ENCODE data around the gene TF. TPM values are rescaled to one million over a fixed set of nuclear protein-coding genes. Genes with fewer than 3 reads are reported as not detected.

The TF gene
- polyA plus RNA-seq, 1 experiment: 0.15 TPM

- TF ChIP-seq CTCF (IDR thresholded peaks at IDR 0.05; ENCODE audit: low read depth, low read length): no peak
These were observed 35.2 kb upstream of the TF start for GRCh38 chr3:133711013-133711412.

GRCh38 chr3:133712017-133712416, 34.2 kb upstream of the TF start:
- no peak overlapping the region for H3K27ac ChIP-seq (ENCODE audit: low read depth, low read length)
- CTCF ChIA-PET: no interaction called here
- POLR2A ChIA-PET: no interaction called here
- DNase-seq (ENCODE audit: low read depth, low spot score): no peak
- no peak for TF ChIP-seq CTCF (IDR thresholded peaks at IDR 0.05; ENCODE audit: low read depth, low read length)
- peaks cover 12% of the 10 kb centered on the region for H3K27me3 ChIP-seq (ENCODE audit: control insufficient read depth, insufficient read depth, low read length)
- no peak overlapping the region for H3K4me3 ChIP-seq (ENCODE audit: low read depth, low read length)
- no peaks in the 10 kb centered on the region for H3K9me3 ChIP-seq (ENCODE audit: control insufficient read depth, insufficient read depth, low read length)

More at GRCh38 chr3:133711013-133711412, 35.2 kb upstream of the TF start:
- Histone ChIP-seq H3K4me3 (ENCODE audit: low read depth, low read length) (no peak overlapping the region), H3K9me3 (ENCODE audit: control insufficient read depth, insufficient read depth, low read length) (no peaks in the 10 kb centered on the region), H3K27me3 (ENCODE audit: control insufficient read depth, insufficient read depth, low read length) (peaks cover 19% of the 10 kb centered on the region), H3K27ac (ENCODE audit: low read depth, low read length) (no peak overlapping the region)
- POLR2A ChIA-PET: no interaction called here
- DNase-seq (ENCODE audit: low read depth, low spot score): no peak
- CTCF ChIA-PET: interaction anchor here (0.5 kb wide), 1 partner anchor 212 kb away, joined by 4 read pairs; no protein-coding TSS in a partner anchor

GRCh38 chr3:133713347-133713746, 32.8 kb upstream of the TF start:
- POLR2A ChIA-PET: no interaction called here
- TF ChIP-seq CTCF (IDR thresholded peaks at IDR 0.05; ENCODE audit: low read depth, low read length): no peak
- Histone ChIP-seq H3K27ac (ENCODE audit: low read depth, low read length) (no peak overlapping the region), H3K4me3 (ENCODE audit: low read depth, low read length) (no peak overlapping the region), H3K9me3 (ENCODE audit: control insufficient read depth, insufficient read depth, low read length) (no peaks in the 10 kb centered on the region), H3K27me3 (ENCODE audit: control insufficient read depth, insufficient read depth, low read length) (peaks cover 5% of the 10 kb centered on the region)
- DNase-seq (ENCODE audit: low read depth, low spot score): no peak
- CTCF ChIA-PET: no interaction called here

- ChIA-PET CTCF (no interaction called here), POLR2A (no interaction called here)
- H3K9me3 ChIP-seq (ENCODE audit: control insufficient read depth, insufficient read depth, low read length): no peaks in the 10 kb centered on the region; the same call in 1 of the 2 replicates
- no peak overlapping the region for H3K27ac ChIP-seq (ENCODE audit: low read depth, low read length)
- no peak overlapping the region for H3K4me3 ChIP-seq (ENCODE audit: low read depth, low read length)
- DNase-seq (ENCODE audit: low read depth, low spot score): no peak
- peaks cover 5% of the 10 kb centered on the region for H3K27me3 ChIP-seq (ENCODE audit: control insufficient read depth, insufficient read depth, low read length)
- no peak for TF ChIP-seq CTCF (IDR thresholded peaks at IDR 0.05; ENCODE audit: low read depth, low read length)
These were observed 28.8 kb upstream of the TF start for GRCh38 chr3:133717424-133717823.

GRCh38 chr3:133722935-133723334, 23.3 kb upstream of the TF start:
- POLR2A ChIA-PET: no interaction called here
- Histone ChIP-seq H3K4me3 (ENCODE audit: low read depth, low read length) (no peak overlapping the region), H3K27ac (ENCODE audit: low read depth, low read length) (no peak overlapping the region), H3K27me3 (ENCODE audit: control insufficient read depth, insufficient read depth, low read length) (peaks cover 2% of the 10 kb centered on the region), H3K9me3 (ENCODE audit: control insufficient read depth, insufficient read depth, low read length) (no peaks in the 10 kb centered on the region; the same call in 1 of the 2 replicates)
- no peak for DNase-seq (ENCODE audit: low read depth, low spot score)
- TF ChIP-seq CTCF (IDR thresholded peaks at IDR 0.05; ENCODE audit: low read depth, low read length): no peak
- CTCF ChIA-PET: no interaction called here
